Measurements from ENCODE around the gene NKAIN2.
"Not testable (repeated sequence)": the region's sequence is repeated elsewhere in the genome, so short reads cannot be mapped to it uniquely, and the experiment has no call there.

NKAIN2 gene

GRCh38 chr6:124463271-124463670, 659.6 kb downstream of the NKAIN2 start:
- no peak for DNase-seq

DNA sequence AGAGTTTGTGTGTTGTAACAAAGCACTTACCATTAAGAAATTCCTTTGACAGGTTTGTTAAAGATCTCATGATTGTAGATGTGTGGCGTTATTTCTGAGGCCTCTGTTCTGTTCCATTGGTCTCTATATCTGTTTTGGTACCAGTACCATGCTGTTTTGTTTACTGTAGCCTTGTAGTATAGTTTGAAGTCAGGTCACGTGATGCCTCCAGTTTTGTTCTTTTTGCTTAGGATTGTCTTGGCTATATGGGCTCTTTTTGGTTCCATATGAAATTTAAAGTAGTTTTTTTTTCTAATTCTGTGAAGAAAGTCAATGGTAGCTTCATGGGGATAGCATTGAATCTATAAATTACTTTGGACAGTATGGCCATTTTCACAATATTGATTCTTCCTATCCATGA, 660.9 kb downstream of the NKAIN2 start:
- DNase-seq = not testable (repeated sequence)

DNA sequence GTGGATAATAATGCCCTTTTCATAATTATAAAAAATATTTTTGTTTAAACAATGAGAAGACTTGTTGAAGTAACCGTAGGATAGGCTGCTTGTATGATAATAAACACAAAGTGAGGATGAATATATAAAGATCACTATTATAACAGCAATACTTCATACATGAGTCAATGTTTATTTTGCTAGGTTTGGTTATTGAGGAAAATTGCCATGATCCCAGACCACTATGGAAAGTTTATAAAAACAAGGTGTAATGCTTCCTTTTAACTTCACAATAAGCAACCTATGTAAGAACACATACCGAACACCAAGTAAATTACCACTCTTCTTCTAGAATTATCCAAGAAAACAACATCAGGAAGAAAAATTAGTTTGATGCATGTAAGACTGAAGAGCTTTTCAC, 663.3 kb downstream of the NKAIN2 start:
- no peak for DNase-seq

DNA sequence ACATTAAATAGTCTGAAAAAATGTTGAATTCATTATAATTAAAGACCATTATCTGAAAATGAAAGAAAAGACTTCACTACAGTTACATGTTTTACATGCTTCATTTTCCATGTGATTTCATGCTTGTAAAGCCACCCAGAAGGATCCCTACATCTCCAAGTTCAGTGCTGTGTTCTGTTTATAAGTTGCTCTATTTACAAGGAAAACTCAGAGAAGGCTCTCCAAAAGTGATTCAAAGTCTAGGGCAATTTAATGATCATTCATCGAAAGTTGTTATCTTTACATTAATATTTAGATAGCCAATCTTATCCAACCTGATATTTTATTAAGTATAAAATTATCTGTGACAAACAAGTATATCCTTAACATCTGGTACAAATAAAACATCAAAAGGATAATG, 663.7 kb downstream of the NKAIN2 start:
- no peak for DNase-seq

- DNase-seq = no peak
Observed at GRCh38 chr6:124470803-124471202, 667.1 kb downstream of the NKAIN2 start.

DNA sequence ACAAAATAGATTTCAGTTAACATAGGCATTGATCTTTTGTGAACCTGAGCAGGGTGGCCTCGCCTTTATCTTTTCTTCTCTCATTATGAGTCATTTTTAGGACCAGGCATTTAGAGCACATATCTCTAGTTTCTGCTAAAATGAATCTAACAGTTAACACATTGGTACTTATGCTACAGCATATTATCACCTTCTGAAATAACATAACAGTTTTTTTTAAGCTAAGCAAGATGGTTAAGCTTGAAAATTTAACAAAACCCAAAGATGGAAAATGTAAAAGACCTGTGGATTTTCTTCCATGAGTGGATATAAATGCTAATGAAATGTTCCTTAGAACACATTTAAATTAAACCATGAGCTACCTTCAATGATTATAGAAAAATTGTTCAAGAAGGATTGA, 671.5 kb downstream of the NKAIN2 start:
- no peak for DNase-seq

GRCh38 chr6:124478906-124479305, 675.2 kb downstream of the NKAIN2 start:
- DNase-seq = no peak

DNA sequence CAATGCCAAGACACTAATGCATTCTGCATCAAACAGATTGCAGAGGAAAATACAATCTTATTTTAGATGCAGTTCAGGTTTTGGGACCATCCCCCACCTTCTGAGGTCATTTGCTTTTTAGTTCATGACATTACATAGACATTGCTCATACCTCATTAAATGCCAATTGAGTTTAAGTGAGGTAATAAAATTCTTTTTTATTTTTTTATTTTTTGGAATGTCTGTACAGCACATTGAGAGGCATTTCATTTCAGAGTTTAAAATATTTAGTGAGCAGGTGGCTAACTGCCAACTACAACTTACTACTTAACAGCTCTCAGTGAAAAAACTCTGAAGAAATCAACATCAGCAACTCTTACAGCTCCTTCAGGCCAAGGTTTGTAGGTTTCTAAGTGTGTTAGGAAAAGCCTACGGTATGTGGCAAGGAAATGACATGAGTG, 676.3 kb downstream of the NKAIN2 start:
- DNase-seq = no peak

DNA sequence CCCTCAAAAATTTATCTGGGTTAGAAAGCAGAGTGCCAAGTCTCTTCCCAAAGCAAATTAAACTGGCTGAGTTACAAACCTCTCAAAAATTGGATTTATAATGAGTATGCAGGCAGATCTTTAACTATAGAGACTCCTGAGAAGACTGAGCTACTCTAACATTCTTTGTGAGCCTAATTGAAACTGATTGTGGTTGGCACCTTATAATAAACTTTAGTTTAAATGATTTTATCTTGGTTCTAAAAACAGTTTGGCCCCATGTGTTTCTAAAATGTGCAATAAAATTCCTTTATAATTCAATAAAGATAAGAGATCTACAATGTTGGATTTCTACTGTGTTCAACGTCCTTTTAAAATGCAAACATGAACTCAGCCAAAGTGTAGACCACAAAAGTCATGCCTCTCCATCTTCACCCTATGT, 678.4 kb downstream of the NKAIN2 start:
- DNase-seq = no peak

DNA sequence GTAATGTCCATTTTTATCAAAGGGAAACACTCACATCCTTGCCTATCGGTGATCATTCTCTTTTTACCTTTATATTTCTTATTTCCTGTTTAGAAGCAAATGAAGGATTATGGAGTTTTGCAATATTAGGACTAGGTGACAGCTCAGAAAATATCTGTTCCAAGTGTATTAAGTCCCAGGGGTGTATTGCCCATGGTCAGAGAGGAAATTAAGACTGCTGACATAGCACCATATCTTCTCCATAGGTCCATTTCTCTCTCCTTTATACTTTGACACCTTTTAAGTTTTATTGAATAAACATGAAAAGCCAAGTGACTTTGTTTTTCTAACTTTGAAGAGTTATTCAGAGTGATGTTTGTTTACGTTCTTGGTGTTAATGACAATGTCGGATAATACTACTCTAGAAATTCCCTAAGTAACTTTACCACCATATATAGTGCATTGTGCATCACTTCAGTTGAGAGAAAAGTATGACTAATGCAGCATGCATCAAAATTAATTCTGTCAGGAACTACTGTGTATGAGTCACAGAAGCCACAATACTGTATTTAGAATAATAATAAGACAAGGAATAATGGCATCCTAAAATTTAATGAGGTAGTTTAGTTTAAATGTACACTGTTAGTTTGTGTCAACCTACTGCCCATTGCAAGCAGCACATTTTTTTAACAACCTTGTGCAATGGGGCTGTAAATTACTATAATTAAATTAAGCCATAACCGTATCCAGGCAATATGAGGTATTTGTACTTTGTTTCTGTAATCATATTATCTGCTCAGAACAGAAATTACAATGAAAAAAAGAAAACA, 684.2 kb downstream of the NKAIN2 start:
- DNase-seq = no peak

- DNase-seq = no peak
Observed at GRCh38 chr6:124490122-124490521, 686.5 kb downstream of the NKAIN2 start.

DNA sequence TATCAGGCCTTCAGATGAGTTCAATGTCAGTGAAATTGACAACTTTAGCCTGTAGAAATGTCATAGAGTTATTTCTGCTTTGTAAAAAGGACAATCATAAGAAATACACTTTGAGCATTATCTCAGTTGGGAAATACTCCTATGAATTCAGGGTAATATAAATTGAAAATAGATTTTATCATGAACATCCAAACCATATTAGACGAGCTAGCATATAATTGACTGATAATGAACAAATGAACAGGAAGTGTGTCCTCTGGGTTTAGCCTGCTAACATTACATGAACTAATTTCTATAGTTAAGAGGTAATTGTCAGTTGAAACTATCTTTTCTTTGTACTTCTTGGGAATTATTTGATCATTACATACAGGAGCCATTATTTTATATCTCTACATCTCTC, 689.6 kb downstream of the NKAIN2 start:
- DNase-seq = no peak

DNA sequence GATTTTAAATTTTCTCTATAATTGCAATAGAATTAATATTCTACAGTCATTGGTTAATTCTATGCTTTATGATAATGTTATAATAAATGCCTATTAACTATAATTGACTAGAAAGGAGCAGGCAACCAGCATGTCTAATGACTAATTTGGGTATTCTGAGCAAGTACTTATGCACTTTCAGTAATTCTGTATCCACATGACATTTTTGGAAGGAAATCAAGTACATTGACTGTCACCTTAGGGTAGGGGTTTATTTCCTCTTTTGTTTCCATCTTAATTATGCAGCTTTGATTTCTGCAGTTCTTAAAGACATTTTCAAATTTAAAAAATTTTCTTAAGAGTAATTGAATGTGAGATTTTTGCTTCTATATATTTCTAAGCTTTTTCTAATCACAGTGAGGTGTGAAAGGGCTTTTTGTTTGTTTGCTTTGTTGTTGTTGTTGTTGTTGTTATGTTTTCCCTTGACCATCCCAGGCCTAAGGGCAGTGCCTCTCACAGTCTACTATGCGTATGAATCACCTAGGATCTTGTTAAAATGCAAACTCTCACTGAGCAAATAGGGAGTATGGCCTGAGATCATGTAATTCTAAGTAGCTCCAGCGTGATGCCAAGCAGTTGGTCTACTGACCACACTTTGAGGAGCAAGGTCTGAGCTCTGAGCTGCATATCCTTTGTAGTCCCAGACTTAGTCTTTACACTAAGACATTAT, 691.4 kb downstream of the NKAIN2 start:
- DNase-seq = no peak

DNA sequence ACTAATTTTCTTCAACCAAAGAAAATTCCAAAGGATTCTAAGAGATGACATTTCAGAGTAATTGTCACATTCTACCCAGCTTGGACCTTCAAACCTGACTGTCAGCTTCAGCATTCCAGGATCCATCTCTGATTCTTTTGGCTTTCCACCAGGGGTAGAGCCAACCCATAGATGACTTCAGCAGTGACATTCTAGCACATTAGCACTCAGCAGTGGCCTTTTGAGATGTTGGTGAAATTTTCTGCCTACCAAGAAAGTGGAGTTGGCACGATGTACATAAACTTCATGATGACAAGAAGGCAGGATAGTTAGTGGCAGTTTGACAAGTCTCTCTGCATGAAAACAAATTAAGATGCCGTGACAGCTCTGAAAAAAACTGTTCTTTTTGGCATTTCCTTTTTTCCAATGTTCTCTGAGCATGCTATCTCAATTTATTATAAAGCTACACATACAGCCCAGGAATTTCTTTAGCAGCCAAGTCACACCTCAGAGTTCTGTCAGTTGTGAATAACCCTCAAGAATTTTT, 692.1 kb downstream of the NKAIN2 start:
- no peak for DNase-seq

DNA sequence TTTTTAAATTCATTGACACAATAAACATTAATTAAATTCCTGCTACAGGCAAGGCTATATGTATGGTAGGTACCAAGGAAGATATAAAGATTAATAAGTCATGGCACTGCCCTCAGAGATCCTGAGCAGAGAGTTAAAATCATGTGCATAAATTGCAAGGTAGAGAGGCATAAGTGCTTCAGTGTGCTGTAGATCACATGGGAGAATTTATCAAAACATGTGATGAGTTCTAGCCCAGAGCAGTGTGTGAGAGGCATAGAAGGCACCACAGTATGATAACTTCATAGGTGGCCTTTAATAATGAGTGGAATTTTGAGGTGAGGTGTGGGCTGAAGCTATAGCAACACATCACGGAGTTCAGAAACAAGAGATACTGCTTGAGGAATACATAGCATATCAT, 692.7 kb downstream of the NKAIN2 start:
- no peak for DNase-seq

DNA sequence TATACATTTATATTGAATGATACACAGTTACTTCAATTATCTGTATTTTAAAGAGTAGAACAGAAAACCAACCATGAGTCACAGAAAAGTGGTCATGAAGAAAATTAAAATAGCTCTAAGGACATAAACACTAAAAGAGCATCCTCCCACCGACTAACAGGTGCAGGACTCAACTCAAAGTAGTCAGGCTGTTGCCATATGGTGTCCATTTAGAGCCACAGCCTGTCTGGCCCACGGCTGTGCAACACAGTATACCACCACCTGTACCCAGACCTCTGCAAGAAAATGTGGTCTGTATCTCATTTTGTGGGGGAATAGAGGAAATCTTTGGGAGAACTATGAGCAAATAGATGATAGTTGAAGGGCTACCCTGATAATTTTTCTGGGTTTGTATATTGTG, 708.8 kb downstream of the NKAIN2 start:
- no peak for DNase-seq

- no peak for DNase-seq
Observed at GRCh38 chr6:124517339-124517738, 713.7 kb downstream of the NKAIN2 start.

- DNase-seq = no peak
Observed at GRCh38 chr6:124520514-124520913, 716.8 kb downstream of the NKAIN2 start.

DNA sequence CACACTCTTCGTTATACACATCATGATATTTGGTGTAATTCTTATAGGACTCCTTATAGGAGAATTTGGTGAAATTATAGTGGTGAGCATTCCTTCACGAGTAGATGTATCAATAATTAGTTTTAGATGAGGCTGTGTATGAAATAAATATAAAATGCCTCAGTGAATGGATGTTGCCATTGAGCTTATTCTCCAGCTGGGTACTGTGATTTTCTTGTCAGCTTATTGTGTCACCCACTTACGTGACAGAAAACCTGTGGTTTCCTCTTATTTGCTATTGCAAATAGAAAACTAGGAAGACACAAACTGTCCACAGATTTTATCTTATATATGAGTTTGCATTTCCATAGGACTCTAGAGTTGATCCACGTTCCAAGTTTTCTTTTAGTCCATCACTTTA, 718.7 kb downstream of the NKAIN2 start:
- no peak for DNase-seq

DNA sequence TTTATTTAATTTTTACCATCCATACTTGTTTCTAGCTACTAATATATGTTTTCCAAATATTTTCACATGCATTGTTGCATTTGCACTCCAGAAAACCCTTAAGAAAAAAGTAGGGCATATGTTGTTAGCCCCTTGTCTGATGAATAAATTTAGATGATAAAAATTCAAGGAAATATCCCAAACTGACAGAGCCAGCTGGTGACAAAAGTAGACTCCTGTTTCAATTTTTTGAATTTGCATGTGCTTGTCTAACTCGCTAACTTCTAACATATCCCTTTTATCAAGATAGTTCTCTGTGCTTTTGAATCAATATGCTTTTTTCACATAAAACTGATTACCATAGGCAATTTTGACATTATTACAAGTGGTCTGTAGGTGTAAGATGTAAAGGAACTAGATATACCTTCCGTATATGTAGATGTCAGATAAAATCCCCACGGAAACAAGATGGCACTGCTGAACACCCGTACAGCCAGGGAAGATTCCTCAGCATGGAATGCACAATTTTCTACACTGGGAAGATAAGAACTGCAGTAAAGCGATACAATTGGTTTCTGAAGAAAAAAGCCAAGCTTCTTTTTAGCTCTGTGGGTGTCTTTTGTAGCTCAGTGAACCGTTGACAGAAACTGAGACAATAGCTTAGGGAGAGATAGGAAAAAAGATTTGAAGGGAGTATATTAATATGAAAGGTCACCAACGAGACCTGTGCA, 721.0 kb downstream of the NKAIN2 start:
- DNase-seq = no peak

- DNase-seq = no peak
Observed at GRCh38 chr6:124530926-124531325, 727.3 kb downstream of the NKAIN2 start.

GRCh38 chr6:124535299-124535698, 731.6 kb downstream of the NKAIN2 start:
- no peak for DNase-seq

GRCh38 chr6:124535746-124536145, 732.1 kb downstream of the NKAIN2 start:
- no peak for DNase-seq

Measured in activated CD4-positive, alpha-beta T cell treated with anti-CD3 and anti-CD28 coated beads for 1 hour (primary cell).